GM19023 (cell line): Measurements from ENCODE around the gene ZFHX3.
"Not testable (repeated sequence)": the region's sequence is repeated elsewhere in the genome, so short reads cannot be mapped to it uniquely, and the experiment has no call there.

Experiments used
- ATAC-seq: cut with Tn5 transposase; IDR thresholded peaks from one replicate; pipeline ENCODE4 v1.9.1; 2021; ENCODE audit warnings: mild to moderate bottlenecking, moderate library complexity; ENCODE audit not compliant: unreplicated experiment

The ZFHX3 gene

DNA sequence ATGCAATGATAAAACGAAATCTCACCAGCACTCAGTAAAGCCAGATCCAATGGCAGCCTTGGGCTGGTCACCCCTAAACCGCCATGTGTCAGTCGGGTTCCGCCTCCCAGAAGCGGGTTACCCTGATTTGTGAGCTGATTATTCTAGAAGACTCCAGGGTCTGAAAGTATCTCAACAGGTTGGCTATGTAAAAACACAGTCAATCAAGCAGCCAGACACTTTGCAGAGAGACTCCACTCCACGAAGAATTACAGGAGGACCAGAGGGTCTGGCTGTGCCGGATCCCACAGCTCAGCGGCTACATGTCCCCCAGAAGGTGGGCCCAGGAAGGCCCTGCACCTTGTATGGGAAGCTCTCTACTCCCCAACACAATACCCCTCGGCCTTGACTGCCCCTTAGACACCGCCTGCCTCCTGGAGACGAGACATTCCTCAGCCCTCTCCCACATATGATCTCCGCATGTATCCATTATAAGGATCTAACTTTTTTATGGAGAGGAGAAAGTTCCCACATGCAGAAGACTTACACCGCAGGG lies 23.3 kb downstream of the ZFHX3 start:
- no peak for ATAC-seq

DNA sequence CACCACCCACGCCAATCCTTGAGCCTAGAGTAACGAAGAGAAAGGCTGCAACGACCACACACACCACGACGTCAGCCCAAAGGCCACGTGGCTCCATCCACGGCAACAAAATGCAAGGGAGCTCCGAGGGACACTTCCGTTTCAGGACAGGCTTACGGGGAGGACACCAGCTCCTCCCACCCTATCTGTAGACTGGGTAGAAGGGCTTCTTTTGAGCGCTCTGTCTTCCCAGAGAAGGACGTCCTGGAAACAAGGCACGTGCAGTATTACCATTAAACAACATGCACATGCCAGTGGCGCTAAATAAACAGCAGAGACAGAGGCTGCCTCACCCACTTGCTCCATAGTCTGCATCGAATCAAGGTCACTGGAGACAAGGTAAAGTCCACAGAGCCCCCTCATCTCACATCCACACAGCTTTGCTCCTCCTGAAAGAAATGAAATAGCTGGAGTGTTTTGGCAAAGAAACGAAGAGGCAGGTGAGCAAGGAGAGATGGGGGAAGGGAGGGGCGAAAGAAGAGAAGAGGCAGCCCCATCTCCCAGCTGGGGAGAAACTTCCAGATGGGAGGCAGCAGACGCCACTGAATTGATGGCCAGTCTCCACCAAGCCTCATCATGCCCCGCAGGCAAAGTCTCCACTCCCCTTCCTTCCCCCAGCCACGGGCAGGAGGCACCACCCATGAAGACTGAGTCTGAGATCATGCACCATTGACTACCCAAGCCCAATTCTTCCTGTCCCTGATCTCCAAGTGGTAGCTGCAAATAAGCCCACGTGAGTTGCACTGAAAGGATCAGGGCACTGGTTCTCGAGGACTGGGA lies 24.0 kb downstream of the ZFHX3 start:
- no peak for ATAC-seq

DNA sequence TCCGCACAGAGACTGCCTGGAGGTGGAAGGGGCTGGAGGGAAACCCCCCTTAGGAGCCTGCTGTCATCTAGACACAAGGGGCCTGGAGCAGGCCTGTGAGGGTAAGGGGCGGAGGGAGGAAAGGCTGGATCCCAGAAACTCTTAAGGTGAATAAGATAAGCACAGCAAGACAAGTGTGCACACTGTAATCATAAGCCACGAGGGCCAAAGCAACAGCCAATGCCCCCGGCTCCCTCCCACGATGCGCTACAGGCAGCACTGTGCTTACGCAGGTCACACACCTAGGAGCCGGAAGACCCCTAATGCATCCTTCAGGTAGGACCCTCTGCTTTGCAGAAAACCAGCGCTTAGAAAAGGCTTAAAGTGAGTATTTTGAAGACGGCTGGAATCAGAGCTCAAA lies 24.6 kb downstream of the ZFHX3 start:
- no peak for ATAC-seq

DNA sequence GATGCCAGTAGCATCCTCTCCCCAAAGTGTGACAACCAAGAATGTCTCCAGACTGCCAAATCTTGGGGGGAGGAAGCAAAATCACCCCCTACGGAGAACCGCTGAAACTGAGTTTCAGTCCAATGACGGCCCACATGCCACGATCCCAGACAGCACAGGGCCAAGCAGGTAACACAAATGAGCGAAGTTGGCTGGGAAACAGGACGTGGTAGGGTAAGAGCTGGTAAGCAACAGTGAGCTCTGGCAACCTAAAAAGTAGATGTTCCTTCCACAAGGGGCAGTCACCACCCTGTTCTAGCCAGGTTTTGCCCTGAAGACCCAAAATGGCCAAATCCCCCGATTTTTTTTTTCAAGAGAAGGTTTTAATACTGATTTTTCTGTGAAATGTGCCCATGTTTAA lies 25.4 kb downstream of the ZFHX3 start:
- no peak for ATAC-seq

GRCh38 chr16:73021866-73022495 lies 25.9 kb downstream of the ZFHX3 start:
- no peak for ATAC-seq

DNA sequence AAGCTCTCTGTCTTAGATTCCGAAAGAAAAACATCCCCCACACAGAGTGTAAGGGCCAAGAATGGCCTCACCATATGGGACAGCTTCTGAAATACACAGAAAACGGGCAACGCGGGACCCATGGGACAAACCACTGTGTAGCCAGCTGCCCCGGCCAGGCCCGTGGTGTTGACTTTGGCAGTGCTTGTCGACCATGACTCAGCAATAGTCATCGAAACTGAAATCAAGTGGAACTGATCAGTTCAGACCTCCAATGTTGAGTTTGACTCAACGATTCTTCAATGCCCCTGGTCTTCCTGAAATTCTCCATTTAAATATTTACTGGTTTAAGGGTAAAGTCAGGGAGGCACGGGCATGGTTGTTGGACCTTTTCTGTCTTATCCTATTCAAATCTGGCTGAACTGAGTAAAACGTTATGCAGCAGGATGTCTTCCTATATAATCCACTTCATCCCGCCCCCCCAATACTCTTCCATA lies 27.5 kb downstream of the ZFHX3 start:
- ATAC-seq = no peak

DNA sequence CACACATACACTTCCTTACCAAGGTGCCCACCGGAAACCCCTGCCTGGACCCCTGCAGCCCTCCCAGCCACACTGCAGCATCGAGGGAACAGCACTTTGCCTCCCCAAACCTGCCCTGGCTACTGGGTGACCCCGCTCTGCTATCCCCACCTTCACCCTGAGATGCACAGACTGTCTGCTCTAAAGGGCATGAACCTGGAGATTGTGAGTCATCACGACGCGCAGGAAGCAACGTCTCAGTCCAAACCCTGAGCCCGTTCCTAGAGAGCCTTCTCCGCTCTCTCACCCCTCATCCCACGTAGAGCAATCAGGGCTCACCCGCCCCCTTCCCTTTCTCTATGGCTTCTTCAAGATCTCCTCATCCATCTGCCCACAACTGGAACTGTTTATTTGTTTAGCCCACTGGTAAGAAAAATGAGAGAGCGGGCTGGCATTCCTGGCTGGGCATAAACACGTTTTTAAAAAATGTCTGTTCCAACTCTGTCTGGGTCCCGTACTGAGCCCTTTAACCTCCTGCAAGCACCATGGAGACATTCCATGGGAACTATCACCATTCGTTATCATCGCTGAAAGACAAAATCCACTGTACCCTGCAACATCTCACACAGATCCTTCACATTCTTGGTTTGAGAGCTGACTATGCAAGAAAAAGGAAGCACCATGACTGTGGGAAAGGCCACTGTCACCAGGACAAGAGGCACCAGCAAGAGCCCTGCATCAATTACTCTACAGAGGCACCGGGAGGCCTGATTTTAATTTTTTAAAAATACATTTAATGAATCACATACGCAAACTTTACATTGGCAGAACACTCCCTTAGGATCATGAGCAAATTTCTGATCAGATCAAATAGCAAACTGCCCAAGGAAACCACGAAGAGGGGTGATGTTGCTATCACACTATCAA lies 28.2 kb downstream of the ZFHX3 start:
- no peak for ATAC-seq

GRCh38 chr16:73018821-73019456 lies 29.0 kb downstream of the ZFHX3 start:
- no peak for ATAC-seq

- no peak for ATAC-seq
Measured at GRCh38 chr16:73017321-73017720, 30.6 kb downstream of the ZFHX3 start.

DNA sequence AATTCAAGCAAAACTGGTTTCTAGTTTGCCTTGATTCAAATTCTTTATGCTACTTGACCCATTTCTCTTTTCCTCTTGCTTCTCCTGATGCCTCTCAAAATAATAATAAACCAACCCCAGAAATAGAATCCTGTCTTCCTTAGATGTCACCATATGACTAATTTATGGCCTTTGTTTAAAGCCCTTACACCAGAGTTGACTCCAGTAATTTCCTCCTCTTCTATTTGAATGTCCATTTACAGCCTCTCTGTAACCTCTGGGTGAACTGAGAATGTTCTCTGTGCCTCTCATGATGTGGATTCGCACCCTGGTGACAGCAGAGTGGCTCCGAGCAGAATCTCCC lies 31.5 kb downstream of the ZFHX3 start:
- ATAC-seq = peak; percentile 38

- peak; percentile 77 for ATAC-seq
Measured at GRCh38 chr16:73015612-73016487, 32.1 kb downstream of the ZFHX3 start.

DNA sequence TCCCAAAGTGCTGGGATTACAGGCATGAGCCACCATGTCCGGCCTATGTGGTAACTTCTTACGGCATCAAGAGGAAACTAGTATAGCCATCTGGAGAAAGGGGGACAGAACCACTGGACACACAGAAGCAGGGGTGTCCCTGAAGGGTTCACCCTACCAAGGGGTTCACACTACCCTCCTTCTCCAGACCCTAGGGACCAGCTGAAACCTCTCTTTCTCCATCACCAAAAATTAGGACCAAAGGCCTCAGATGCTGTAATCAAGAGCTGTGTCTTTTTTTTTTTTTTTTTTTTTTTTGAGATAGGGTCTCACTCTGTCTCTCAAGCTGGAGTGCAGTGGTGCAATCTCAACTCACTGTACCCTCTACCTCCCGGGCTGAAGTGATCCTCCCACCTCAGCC lies 33.2 kb downstream of the ZFHX3 start:
- ATAC-seq = no peak

DNA sequence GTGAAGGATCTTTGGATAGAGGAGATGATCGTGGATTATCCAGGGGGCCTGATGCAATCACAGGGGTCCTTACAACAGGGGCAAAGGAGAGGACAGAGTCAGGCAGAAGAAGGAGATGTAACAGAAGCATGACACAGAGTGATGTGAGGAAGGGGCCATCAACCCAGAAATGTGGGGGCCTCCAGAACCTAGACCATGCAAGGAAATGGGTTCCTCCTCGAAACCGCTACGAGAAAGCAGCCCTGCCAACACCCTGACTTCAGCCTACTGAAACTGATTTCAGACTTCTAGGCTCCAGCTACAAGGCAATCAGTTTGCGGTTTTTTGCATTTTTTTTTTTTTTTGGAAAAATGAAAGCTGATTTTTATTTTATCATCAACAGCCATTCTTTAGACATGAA lies 34.0 kb downstream of the ZFHX3 start:
- ATAC-seq = no peak

DNA sequence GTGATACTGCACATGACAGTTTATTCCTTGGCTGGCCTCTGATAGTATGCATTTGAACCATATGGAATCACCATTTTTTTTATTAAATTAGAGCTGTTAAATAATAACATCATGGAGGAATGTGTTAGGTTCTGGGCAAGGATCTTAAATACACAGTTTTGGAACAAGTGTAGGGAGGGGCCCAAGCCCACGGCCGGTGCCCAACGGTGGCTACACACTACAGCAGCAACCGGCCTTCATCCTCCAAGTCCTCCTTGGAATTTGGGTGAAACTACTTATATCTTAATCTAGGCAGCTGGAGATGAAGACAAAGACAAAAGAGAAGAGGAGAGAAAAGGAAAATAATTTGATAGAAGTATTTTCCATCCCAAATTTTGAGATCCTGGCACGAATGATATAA lies 35.6 kb downstream of the ZFHX3 start:
- no peak for ATAC-seq

DNA sequence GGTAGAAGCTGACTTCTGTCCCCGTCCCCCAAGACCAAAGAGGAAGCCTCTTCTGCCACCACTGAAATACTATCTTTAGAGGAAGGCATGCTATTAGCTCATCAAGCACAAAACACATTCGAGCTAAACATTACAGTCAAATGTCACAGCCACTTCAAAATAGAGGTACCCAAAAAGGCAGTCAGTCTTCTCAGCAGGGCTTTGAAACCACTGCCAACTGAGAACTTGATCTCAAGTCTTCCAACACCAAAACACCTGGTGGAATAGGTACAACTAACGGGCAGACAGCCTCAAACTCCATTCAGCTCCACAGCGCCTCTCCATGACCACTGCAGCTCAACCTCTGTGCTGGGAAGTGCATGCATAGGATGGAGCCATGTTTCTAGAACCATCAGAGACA lies 36.0 kb downstream of the ZFHX3 start:
- no peak for ATAC-seq

GRCh38 chr16:73010150-73010676 lies 37.7 kb downstream of the ZFHX3 start:
- no peak for ATAC-seq

- not testable (repeated sequence) for ATAC-seq
Measured at GRCh38 chr16:73009710-73010109, 38.2 kb downstream of the ZFHX3 start.

DNA sequence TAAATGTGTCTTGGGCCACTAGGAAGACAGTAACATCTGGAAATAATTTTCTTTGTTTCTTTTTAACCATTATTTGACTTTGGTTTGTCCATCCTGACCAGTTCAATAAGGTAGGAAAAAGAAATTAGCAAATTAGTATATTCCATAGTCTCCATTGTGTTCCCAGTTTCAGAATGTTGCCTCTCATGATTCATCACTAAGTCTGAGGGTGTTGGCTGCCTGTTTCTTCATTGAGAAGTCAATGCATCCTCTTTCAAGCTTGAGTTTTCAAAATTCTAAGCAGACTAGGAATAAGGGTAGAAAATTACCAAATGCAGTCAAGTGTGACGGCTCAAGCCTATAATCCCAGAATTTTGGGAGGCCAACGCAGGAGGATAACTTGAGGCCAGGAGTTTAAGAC lies 41.9 kb downstream of the ZFHX3 start:
- no peak for ATAC-seq

GRCh38 chr16:73002866-73003265 lies 45.1 kb downstream of the ZFHX3 start:
- no peak for ATAC-seq
